GM18498 (cell line): ENCODE data around the gene CCL13.
"Not testable (repeated sequence)": the region's sequence is repeated elsewhere in the genome, so short reads cannot be mapped to it uniquely, and the experiment has no call there.

Source experiments
- ATAC-seq: cut with Tn5 transposase; IDR thresholded peaks from one replicate; pipeline ENCODE4 v1.9.1; 2021; ENCODE audit warnings: mild to moderate bottlenecking, moderate library complexity; ENCODE audit not compliant: unreplicated experiment

Gene CCL13

DNA sequence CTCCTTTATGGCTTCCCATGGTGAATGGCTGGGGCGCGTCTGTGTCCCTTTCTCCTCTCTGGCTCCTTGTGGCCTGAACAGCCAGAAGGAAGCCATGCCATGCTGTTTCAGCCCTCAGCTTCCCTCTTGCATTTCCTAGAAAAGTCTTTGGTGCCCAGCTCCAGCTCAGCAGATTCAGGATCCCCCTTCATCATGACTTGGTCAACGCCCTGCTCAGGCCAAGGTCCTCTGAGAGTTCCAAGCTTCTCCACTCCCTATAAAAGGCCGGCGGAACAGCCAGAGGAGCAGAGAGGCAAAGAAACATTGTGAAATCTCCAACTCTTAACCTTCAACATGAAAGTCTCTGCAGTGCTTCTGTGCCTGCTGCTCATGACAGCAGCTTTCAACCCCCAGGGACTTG is at the start of gene CCL13:
TSS of gene CCL13 (plus strand) at position 287 of the 400 bp plus-strand sequence. CDS start at position 334, 47 bp downstream.
- ATAC-seq, result no peak

DNA sequence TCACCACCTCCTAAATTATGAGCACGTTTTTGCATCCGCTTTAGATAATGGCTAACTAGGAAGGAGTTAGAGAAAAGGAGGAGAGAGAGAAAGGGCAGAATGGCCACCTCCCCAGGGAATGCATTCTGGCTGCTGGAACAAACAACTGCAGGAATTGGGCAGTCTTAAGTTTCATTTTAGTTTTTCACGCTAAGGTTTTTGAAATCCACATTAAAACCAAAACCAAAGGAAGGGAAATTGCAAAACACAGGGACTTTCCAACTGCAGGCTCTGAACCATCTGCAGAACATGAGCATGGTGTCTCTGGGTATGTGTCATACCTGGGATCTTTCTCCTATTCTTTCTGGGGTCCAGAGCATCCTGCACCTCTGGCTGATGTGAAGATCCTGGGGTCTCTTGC is 49.2 kb upstream of the CCL13 start:
- ATAC-seq, result no peak

DNA sequence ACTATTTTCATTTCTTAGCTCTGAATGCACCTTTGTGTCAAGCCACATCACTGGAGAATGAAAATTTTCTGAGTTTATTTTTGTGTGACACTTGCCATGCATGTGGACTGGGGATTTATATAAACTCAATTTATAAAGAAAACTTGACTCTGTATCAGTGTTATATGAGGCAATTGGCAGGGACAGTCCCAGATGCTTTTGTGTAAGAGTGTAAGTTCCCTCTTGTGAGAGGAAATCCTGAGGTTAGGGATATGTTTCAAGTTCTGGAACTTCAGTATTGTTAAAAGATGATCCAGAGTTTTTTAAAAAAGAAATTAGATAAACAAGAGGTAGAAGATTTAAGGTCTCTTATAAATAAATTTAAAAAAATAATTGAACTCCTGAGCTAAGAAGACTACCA is 47.9 kb upstream of the CCL13 start:
- no peak for ATAC-seq

DNA sequence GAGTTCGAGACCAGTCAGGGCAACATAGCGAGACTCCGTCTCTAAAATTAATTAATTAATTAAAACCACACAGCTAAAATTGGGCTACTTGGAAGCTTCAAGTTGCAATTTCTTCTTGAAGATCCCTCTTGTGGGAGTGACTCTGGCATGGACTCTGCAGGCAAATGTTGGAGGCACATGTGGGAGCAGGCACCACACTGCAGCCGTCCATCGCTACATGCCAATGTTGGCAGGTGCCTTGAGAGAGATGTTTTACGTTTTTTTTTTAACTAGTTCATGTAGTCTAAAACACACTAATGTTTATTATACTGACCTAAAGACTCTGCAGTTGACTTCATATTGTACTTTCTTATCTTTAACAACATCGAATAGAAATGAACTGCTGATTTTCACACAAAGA is 45.0 kb upstream of the CCL13 start:
- no peak for ATAC-seq

DNA sequence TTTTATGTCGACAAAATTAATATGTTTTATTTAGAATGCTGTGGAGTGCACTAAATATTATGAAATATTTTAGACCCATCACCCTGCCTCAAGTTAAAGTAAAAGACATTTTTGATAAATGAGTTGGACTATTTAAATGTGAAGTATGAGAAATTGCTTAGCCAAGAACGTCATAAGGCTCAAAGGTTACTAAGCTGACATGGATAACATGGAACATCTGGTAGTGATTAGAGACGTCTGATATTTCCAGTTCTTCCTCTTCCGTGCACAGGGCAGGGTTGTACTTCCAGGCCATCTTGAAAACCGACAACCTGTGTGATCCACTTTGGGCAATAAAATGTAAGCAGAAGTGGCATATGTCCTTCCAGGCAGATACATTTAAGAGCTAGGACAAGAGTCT is 44.2 kb upstream of the CCL13 start:
- ATAC-seq, result no peak

DNA sequence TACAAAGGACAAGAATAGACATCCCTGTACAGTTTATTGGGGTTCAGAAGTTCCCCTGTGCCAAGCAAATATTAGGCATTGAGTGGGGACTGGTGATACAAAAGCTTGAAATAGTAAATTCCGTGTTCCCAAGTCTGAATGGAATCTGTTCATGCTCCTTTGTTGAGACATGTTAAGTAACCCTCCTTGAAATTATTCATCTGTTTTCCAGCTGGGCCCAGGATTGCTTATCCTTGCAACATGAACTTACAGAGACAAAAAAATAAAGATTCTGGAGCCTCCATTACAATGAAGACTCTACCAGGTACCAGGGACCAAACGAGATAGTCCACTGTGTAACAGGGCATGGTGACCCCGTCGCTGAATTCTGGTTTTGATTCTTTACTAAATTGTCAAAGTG is 43.1 kb upstream of the CCL13 start:
- no peak for ATAC-seq

DNA sequence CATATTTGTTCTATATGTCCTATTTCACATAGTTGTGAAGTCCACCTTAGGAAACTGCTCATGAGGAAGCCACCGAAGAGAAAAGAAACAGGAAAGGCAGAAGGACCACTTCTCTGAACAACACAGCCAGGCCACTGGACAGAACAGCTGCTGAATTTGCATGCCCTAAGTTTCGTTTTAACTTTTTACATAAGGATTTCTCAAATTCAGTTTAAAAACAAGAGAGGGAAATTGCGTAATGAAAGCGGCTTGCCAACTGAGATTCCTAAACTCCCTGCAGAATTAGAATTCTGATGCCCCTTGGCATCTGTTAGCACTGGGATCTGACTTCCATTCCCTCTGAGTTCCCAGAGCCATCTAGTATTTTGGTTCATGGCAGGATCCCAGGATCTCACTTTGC is 42.0 kb upstream of the CCL13 start:
- no peak for ATAC-seq

DNA sequence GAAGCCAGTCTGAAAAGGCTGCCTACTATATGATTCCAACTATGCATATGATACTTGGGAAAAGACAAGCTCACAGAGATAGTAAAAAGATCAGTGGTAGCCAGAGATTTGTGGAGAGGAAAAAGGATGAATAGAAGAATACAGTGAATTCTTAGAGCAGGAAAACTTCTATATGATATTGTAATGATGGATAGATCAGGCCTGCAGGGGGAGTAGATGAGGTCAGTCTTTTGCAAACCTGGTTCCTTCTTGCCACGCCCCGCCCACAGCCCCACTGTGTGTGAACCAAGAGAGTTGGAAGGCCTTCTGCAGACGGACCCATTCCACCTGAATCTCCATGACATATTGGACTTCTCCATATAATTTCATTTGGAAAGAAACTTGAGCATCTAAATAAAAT is 37.8 kb upstream of the CCL13 start:
- ATAC-seq, result no peak

DNA sequence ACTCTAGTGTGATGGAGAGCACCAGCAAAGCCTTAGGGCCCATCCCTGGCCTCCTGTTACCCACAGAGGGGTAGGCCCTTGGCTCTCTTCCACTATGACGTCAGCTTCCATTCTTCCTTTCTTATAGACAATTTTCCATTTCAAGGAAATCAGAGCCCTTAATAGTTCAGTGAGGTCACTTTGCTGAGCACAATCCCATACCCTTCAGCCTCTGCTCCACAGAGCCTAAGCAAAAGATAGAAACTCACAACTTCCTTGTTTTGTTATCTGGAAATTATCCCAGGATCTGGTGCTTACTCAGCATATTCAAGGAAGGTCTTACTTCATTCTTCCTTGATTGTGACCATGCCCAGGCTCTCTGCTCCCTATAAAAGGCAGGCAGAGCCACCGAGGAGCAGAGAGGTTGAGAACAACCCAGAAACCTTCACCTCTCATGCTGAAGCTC is 37.2 kb upstream of the CCL13 start, which contains the start of gene CCL8:
TSS of gene CCL8 (plus strand) at position 397 of the 445 bp plus-strand sequence. CDS start 67 bp downstream, outside the sequence.
- ATAC-seq, result no peak

DNA sequence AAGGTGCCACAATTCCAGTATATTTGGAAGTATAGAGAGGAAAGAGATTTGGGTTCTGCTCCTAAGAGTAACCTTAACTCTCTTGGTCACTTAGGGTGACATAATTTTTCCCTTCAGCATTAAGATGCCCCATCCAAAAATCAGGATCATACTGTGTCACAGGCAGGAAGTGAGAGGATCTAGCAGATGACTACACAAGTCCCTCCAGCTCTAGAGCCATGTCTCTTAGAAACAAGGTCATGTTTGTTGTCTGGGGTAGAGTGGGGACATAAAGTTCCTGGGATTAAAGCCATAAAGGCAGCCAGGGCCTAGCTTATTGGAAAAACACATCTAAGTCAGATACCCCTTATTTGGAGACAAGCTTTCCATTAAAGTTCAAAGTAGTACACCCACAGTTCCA is 34.3 kb upstream of the CCL13 start:
- no peak for ATAC-seq

DNA sequence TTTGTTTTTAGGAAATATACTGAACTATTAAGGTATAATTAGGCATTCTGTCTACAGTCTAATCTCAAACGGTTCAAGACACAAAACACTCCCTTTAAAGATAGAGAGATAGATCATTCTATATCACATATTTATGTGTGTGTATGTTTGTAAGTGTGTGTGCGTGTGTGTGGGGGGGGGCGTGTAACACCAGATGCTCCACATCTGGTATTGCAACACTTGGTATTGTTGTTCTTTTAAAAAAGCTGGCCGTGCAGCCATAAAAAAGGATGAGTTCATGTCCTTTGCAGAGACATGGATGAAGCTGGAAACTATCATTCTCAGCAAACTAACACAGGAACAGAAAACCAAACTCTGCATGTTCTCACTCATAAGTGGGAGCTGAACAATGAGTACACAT is 28.7 kb upstream of the CCL13 start:
- not testable (repeated sequence) for ATAC-seq

DNA sequence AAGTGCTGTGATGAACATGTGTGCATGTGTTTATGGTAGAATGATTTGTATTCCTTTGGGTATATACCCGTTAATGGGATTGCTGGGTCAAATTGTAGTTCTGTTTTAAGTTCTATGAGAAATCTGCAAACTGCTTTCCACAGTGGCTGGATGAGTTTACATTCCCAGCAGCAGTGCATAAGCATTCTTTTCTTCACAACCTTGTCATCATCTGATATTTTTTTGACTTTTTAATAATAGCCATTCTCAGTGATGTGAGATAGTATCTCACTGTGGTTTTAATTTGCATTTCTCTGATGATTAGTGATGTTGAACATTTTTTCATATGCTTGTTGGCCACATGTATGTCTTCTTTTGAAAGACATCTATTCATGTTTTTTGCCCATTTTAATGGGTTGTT is 18.6 kb upstream of the CCL13 start:
- ATAC-seq, result no peak

DNA sequence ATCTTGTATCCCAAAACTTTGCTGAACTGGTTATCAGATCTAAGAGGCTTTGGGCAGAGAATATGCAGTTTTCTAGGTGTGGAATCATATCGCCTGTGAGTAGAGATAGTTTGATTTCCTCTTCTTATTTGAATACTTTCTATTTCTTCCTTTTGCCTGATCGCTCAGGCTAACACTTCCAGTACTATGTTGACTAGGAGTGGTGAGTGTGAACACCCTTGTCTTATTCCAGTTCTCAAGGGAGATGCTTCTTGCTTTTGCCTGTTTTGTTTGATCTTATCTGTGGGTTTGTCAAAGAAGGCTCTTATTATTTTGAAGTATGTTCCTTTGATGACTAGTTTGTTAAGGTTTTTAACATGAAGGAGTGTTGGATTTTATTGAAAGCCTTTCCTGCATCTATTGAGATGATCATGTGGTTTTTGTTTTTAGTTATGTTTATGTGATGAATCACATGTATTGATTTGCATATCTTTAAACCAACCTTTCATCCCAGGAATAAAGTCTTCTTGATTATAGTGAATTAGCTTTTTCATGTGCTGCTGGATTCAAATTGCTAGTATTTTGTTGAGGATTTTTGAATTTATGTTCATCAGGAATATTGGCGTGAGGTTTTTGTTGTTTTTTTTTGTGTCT is 17.0 kb upstream of the CCL13 start:
- ATAC-seq, result no peak

DNA sequence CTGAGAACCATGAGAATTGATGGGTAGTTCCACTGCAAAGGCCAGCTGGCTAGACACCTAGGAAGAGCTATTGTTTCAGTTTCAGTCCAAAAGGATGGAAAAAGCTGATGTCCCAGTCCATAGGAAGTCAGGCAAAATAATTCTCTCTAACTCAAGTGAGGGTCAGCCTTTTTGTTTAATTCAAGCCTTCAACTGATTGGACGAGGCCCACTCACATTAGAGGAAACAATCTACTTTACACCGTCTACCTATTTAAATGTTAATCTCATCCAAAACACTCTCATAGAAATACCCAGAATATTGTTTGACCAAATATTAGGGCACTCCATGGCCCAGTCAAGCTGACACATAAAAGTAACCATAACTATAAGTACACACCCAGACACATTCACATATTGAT is 14.4 kb upstream of the CCL13 start:
- no peak for ATAC-seq

DNA sequence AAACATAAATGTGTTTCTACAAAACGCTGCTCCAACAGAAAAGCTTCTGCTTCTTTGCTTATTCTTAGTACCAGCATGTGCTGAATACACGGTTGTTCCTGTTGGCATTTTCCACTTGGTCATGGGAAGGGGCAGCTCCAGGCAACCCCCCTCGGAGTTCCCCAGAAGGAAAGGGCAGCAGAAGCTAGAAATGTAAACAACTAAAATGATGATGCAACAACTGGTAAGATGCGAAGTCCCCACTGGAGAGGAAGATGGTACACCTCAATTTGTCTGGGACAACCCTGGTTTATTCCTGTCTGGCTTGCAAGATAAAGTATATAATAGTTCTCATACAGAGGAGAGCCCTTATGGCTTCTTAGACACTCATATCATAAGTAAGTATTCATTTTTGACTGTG is 9.2 kb upstream of the CCL13 start:
- no peak for ATAC-seq

DNA sequence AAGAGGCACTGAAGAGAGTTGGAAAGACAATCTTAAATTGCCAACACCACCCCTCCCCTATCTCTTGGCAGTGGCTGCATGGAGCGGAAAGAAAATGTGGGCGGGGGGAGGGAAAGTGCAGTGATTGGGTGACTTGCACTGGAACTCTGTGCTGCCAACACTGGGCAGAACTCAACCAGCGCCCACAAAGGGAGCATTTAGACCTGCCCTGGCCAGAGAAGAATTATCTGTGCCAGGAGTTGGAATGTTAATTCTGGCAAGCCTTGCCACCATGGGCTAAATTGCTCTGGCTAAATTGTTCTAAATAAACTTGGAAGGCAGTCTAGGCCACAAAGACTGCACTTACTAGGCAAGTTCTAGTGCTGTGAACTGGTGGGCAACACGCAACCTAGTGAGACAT is 6.5 kb upstream of the CCL13 start:
- no peak for ATAC-seq

DNA sequence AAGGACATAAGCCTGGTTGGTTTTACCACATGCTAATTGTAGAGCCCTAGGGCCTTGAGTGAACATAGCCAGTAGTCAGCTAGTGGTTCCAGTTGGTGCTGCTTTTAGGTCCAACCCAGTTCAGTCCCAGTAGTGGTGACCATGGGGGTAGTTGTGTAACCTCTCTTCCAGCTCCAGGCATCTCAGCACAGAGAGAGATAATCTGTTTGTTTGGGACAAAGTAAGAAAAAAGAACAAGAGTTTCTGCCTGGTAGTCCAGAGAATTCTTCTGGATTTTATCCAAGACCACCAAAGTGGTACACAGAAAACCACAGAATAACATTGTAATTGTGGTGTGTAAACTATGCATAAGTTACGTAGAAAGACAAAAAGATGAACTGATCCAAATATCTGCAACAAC is 5.2 kb upstream of the CCL13 start:
- ATAC-seq, result no peak

DNA sequence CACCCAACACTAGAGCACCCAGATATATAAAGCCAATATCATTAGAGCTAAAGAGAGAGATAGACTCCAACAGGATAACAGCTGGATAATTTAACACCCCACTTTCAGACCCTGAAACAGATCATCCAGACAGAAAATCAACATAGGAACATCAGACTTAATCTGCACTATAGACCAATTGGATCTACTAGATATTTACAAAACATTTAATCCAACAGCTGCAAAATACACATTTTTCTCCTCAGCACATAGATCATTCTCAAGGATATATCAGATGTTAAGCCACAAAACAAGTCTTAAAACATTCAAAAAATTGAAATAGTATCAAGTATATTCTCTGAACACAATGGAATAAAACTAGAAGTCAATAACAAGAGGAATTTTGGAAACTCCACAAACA is 4.1 kb upstream of the CCL13 start:
- no peak for ATAC-seq

DNA sequence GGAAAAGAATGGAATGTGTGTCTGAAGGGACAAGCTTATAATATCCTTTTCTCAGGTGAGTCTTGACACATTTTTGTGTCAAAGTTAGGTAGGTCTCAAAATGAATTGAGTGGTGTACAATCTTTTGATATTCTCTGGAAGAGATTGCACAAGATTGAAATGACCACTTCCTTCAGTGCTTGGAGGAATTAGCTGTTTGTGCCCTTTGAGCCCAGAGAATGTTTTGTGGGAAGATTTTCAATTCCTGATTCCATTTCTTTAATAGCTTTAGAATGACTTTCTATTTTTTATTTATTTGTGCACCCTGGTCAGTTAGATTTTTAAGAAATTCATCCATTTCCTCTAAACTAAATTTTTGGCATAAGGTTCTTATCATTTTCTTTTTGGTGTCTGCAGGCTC is 1.6 kb upstream of the CCL13 start:
- ATAC-seq, result no peak

DNA sequence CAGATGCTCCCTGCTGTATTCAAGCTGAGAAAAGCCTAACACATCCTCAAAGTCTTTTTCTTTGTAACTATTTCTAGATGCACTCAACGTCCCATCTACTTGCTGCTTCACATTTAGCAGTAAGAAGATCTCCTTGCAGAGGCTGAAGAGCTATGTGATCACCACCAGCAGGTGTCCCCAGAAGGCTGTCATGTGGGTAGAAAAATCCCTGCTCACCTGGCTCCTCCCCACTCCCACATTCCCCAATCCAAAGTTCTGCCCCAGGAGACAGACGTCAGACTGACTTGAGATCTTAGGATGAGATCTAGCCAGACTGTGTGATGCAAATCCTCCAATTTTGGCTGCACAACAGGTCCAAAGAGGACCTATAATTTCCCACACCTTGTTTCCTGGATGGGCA is 1.1 kb downstream of the CCL13 start:
- no peak for ATAC-seq

DNA sequence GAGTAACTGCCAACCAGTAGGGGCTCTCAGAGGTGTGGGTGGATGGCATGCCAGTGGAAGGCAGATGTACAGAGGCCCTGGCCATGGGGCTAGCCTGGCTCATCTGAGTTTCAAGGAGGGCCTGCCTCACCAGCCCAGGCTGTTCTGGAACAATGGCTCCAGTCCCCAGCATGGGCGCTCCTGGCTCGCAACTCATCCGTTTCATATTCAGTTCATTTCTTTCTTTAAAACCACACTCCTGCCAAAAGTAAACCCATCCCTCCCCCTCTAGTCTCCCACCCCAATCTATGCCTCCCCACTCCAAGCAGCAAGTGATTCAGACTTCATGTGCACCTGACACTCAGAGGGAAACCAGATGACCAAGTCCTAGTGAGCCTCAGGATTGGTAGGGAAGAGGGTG is 2.4 kb downstream of the CCL13 start:
- ATAC-seq, result no peak

DNA sequence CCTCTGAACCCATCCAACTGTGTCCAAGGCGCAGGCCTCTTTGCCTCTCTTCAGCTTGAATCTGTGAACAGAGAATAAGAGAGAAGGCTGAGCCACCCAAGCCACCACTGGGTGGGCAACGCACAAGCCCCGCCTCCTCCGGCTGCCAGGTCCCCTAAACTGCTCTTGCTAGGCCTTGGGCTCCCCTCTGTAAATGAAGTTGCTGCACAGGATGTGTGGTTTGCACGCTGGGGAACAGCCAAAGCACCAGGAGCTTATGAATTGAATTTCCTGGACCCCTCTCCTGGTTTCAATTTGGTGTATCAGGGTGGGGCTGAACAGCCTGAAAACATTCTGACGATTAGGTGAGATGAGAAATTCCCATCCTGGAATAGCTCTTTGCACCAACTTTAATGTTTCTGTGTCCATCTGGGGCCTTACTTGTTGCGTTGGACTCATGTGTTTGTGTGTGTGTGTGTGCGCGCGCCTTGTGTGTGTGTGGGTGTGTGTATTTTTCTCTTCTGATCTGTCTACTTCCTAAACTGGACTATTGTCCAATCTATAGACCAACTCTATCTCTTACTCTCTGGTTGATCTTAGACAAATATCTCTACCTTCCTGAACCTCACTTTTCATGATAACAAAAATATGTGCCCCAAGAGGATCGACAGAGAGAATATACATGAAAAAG is 4.5 kb downstream of the CCL13 start:
- ATAC-seq, result no peak
